ENCODE measurements around the gene NDOR1. TPM values are rescaled to one million over a fixed set of nuclear protein-coding genes. Genes with fewer than 3 reads are reported as not detected.

The NDOR1 gene
- total RNA-seq, 1 donor from 2014 or later: 40.2 TPM

DNA sequence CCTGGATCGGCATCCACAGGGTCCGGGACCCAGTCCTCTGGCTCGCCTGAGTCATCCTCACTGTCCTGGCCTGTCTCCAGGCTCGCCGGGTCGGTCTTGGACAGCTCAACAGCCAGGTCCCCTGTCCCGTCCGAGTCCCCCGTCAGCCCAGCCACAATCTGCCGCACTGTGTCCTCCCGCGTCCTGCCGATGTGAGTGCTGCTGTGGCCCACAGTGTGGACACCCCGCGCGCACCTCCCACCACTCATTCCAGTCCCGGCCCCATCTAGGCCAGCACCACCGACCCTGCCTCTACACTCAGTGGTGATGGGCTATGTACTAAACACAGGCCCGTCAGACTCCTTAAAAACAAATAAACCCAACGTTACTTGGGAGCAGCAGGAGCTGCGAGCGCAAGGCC is 23.8 kb upstream of the NDOR1 start:
- H3K4me3 Mint-ChIP-seq (ENCODE audit: low read depth): no peak overlapping the region
- H3K9me3 Mint-ChIP-seq: no peaks in the 10 kb centered on the region
- no peak overlapping the region for H3K27ac Mint-ChIP-seq
- intact Hi-C loops (cut with micrococcal nuclease): no loop called here
- H3K27me3 Mint-ChIP-seq (ENCODE audit: low read depth): no peaks in the 10 kb centered on the region
- DNase-seq (ENCODE audit: low spot score): no peak
- H3K4me1 Mint-ChIP-seq (ENCODE audit: low read depth): peaks cover 2% of the 10 kb centered on the region
- peaks cover 32% of the 10 kb centered on the region for H3K36me3 Mint-ChIP-seq (ENCODE audit: low read depth)

DNA sequence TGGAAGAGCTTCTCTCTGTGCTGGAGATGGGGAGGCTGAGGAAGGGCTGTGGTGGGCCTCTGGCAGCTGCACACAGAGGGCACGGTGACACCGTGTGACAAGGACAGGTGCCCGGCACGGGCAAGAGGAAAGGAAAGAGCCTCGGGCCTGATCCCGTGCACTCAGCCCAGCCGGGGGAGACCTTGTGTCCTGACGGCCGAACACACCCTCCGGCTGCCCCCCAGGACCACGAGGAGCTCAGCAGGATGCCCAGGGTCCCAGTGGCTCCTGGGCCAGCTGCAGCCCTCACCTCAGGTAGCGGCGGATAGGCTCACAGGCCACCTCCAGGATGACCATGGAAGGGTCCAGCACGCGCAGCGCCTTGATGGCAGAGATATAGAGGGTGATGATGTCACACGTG is 22.7 kb upstream of the NDOR1 start:
- Mint-ChIP-seq H3K27me3 (ENCODE audit: low read depth) (no peaks in the 10 kb centered on the region), H3K27ac (no peak overlapping the region), H3K36me3 (ENCODE audit: low read depth) (peaks cover 31% of the 10 kb centered on the region), H3K4me1 (ENCODE audit: low read depth) (peaks cover 12% of the 10 kb centered on the region), H3K9me3 (no peaks in the 10 kb centered on the region), H3K4me3 (ENCODE audit: low read depth) (no peak overlapping the region)
- no peak for DNase-seq (ENCODE audit: low spot score)
- intact Hi-C loops (cut with micrococcal nuclease): no loop called here

DNA sequence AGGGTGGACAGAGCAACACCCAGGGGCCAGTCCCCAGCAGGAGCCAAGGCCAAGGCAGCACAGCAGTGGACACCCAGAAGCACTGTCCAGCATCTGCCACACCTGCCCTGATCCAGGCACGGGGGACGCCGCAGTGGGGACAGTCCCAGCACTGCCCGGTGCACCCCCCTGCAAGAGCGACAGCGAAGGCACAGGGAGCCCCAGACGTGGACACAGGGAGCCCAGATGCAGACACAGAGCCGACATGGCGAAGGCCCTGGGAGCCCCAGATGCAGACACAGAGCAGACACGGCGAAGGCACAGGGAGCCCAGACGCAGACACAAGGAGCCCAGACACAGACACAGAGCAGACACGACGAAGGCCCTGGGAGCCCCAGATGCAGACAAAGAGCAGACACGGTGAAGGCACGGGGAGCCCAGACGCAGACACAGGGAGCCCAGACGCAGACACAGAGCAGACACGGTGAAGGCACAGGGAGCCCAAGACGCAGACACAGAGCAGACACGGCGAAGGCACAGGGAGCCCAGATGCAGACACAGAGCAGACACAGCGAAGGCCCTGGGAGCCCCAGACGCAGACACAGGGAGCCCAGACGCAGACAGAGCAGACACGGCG is 21.4 kb upstream of the NDOR1 start:
- peaks cover 30% of the 10 kb centered on the region for H3K36me3 Mint-ChIP-seq (ENCODE audit: low read depth)
- peaks cover 14% of the 10 kb centered on the region for H3K4me1 Mint-ChIP-seq (ENCODE audit: low read depth)
- peak overlapping the region; percentile 17 for H3K4me3 Mint-ChIP-seq (ENCODE audit: low read depth)

DNA sequence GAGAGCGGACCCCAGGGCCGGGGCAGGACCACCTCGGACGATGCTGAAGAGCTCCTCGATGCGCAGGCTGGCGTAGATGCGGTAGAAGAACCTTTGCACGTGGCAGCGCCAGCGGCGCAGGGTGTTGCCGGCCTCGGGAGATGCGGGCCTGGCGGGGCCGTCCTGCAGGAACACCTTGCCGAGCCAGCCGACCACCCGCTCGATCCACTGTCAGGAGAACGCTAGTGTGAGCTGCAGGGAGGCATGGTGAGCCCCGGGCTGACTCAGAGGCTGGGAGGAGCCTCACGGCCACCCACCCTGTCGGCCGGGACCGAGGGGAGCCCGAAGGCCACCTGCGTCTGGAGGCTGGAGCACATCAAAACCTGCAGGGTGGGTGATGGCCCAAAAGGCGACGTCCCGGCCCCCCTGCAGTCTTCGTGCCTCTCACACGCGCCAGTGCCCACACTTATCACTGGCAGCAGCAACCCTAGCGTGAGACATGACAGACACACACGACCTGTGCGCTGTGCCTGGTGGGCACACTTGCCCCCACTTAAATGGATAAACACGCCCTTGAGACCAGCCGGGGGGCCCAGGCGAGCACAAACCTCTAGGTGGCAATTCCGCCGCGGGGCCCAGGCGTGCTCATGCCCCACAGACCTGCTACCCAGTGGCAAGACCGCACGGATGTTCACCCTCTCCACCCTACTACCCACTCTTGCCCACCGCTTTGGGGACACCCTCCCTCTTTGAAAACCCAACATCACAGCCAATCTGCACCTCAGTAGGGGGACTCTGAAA is 20.4 kb upstream of the NDOR1 start:
- Mint-ChIP-seq H3K4me1 (ENCODE audit: low read depth) (peaks cover 17% of the 10 kb centered on the region), H3K4me3 (ENCODE audit: low read depth) (no peak overlapping the region), H3K27me3 (ENCODE audit: low read depth) (no peaks in the 10 kb centered on the region), H3K9me3 (no peaks in the 10 kb centered on the region), H3K36me3 (ENCODE audit: low read depth) (peaks cover 31% of the 10 kb centered on the region), H3K27ac (no peak overlapping the region)
- no peak for DNase-seq (ENCODE audit: low spot score)
- intact Hi-C loops (cut with micrococcal nuclease): loop anchor here (5.0 kb wide), 1 partner anchor 52 kb away; no protein-coding TSS in a partner anchor

More for the DNA sequence above, 21.4 kb upstream of the NDOR1 start:
- Mint-ChIP-seq H3K27ac (no peak overlapping the region), H3K9me3 (no peaks in the 10 kb centered on the region), H3K27me3 (ENCODE audit: low read depth) (no peaks in the 10 kb centered on the region)
- no peak for DNase-seq (ENCODE audit: low spot score)
- intact Hi-C loops (cut with micrococcal nuclease): no loop called here

DNA sequence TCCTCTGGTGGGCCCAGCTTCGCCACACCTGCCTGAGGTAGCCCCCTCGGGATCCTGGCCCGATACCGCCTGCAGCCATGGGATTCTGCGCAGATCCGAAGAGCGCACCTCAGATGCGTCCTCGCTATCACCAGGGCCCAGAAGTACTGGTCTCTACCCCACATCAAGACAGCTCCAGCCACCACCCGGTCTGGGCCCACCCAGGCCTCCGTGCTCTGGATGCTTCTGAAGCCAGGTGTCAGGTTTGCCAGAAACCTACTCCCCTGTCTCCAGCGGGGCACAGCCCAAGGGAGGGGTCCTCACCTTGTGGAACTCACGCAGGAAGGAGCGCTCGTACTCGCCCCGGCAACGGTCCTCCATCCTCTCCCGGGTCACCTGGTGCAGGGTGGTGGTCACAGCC is 19.6 kb upstream of the NDOR1 start:
- Mint-ChIP-seq H3K27ac (no peak overlapping the region), H3K27me3 (ENCODE audit: low read depth) (no peaks in the 10 kb centered on the region), H3K4me1 (ENCODE audit: low read depth) (peaks cover 22% of the 10 kb centered on the region), H3K36me3 (ENCODE audit: low read depth) (peaks cover 37% of the 10 kb centered on the region), H3K9me3 (no peaks in the 10 kb centered on the region), H3K4me3 (ENCODE audit: low read depth) (peak overlapping the region; percentile 91)
- intact Hi-C loops (cut with micrococcal nuclease): loop anchor here (5.0 kb wide), 1 partner anchor 51 kb away; no protein-coding TSS in a partner anchor
- no peak for DNase-seq (ENCODE audit: low spot score)

DNA sequence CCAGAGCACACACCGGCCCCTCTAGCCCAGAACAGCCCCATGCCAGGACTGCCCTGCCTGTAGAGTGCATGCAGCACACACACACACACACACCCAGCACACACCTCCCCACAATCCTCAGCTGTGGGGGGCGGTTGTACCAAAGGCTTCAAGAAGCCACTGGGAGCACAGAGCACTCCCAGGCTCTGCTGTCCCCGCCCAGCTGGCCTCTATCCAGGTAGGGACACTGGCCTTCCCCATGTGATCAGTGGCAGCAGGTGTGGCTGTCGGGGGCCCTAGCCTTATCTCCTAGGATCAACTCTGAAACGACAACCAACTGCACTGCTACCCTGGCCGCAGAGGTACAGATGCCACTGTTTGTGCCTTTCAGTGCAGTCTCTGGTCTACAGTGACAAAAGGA is 19.1 kb upstream of the NDOR1 start:
- intact Hi-C loops (cut with micrococcal nuclease): loop anchor here (5.0 kb wide), 1 partner anchor 51 kb away; no protein-coding TSS in a partner anchor
- Mint-ChIP-seq H3K27ac (no peak overlapping the region), H3K4me1 (ENCODE audit: low read depth) (peaks cover 25% of the 10 kb centered on the region), H3K36me3 (ENCODE audit: low read depth) (peaks cover 40% of the 10 kb centered on the region), H3K4me3 (ENCODE audit: low read depth) (peak overlapping the region; percentile 91), H3K27me3 (ENCODE audit: low read depth) (no peaks in the 10 kb centered on the region), H3K9me3 (no peaks in the 10 kb centered on the region)
- no peak for DNase-seq (ENCODE audit: low spot score)

DNA sequence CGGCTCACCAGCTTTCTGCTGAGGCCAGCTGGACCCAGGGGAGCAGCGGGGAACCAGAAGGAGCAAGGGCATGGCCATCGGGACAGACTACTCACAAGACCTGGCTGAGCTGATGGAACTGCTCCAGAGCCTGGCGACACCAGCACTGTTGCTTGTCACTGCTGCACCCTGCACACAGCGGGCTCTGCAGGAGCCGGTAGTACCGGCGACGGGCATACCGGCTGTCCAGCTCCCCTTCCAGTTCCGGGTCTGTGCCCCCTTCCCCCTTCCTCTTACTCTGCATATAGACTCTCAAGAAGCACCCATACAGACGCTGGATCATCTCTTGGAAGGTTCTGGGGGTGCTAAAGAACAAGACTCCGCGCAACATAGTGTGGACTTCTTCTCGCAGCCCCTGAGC is 18.1 kb upstream of the NDOR1 start:
- Mint-ChIP-seq H3K9me3 (no peaks in the 10 kb centered on the region), H3K27ac (peak overlapping the region; percentile 78), H3K36me3 (ENCODE audit: low read depth) (peaks cover 35% of the 10 kb centered on the region), H3K27me3 (ENCODE audit: low read depth) (no peaks in the 10 kb centered on the region), H3K4me3 (ENCODE audit: low read depth) (peak overlapping the region; percentile 91), H3K4me1 (ENCODE audit: low read depth) (peaks cover 25% of the 10 kb centered on the region)
- DNase-seq (ENCODE audit: low spot score): no peak
- intact Hi-C loops (cut with micrococcal nuclease): loop anchor here (5.0 kb wide), 1 partner anchor 50 kb away; no protein-coding TSS in a partner anchor

DNA sequence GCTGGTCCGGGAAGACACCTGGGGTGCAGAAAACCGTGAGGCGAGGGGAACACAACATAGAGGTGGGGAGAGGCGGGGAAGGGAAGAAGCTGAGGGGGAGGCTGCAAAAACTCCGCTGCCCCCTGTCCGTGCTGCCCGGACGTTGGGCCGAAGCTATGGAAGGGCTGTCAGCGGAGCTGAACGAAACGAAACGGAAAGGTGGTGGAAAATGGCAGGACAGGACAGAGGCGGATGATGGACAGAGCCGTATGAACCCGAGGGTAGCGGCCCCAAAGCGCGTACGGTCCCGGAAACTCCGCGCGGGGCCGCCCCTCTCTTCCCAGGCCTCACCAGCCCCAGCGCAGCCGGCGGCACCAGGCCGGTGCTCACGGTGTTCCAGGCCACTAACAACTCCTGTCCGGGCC is 17.4 kb upstream of the NDOR1 start:
- Mint-ChIP-seq H3K4me3 (ENCODE audit: low read depth) (peak overlapping the region; percentile 91), H3K4me1 (ENCODE audit: low read depth) (peaks cover 25% of the 10 kb centered on the region), H3K9me3 (no peaks in the 10 kb centered on the region), H3K27ac (peak overlapping the region; percentile 78), H3K27me3 (ENCODE audit: low read depth) (no peaks in the 10 kb centered on the region), H3K36me3 (ENCODE audit: low read depth) (peaks cover 35% of the 10 kb centered on the region)
- no peak for DNase-seq (ENCODE audit: low spot score)
- intact Hi-C loops (cut with micrococcal nuclease): loop anchor here (1.0 to 5.0 kb wide), 4 partner anchors 12 to 49 kb away; partner anchors contain the start of genes NDOR1, TMEM203 and TPRN

DNA sequence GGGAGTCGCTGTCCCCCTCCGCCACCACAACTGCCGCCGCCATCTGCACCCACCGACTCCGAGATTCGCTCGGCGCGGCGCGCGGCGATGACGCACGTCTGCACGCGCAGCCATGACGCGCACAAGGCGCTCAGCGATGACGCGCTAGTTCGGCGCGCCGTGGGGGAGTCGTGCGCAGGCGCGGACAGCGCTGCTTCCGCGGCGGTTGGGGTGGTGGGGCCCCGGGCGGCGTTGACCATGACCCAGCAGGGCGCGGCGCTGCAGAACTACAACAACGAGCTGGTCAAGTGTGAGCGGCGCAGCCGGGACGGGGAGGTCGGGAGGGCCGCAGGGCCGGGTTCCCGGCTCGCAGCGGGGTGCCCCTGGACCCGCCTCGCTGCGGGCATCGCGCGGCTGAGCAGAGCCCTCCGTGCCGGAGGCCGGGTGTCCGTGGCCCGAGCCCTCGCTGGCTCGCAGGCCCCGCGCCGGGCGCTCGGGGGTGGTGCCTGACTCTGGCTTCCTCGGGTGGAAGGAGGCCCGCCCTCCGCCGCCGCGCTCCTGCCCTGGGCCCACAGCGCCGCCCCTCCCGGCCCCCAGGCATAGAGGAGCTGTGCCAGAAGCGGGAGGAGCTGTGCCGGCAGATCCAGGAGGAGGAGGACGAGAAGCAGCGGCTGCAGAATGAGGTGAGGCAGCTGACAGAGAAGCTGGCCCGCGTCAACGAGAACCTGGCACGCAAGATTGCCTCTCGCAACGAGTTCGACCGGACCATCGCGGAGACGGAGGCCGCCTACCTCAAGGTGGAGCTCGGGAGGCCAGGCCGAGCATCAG is 16.8 kb upstream of the NDOR1 start, which contains the start of the genes ANAPC2 and SSNA1:
Gene ANAPC2 (minus strand): TSS at position 71 of the 807 bp plus-strand sequence. CDS start 28 bp downstream, at position 43.
Gene SSNA1 (plus strand): TSS at position 187 of the 807 bp plus-strand sequence. CDS start 51 bp downstream, at position 238.
- Mint-ChIP-seq H3K4me1 (ENCODE audit: low read depth) (peaks cover 25% of the 10 kb centered on the region), H3K9me3 (no peaks in the 10 kb centered on the region), H3K4me3 (ENCODE audit: low read depth) (peak within 1 kb of the TSS; percentile 94), H3K27me3 (ENCODE audit: low read depth) (no peaks in the 10 kb centered on the region), H3K36me3 (ENCODE audit: low read depth) (peaks cover 31% of the 10 kb centered on the region), H3K27ac (peak within 1 kb of the TSS; percentile 89)
- DNase-seq (ENCODE audit: low spot score): peak; percentile 93
- intact Hi-C loops (cut with micrococcal nuclease): loop anchor here (1.0 to 5.0 kb wide), 4 partner anchors 12 to 49 kb away; partner anchors contain the start of genes NDOR1, TMEM203 and TPRN

DNA sequence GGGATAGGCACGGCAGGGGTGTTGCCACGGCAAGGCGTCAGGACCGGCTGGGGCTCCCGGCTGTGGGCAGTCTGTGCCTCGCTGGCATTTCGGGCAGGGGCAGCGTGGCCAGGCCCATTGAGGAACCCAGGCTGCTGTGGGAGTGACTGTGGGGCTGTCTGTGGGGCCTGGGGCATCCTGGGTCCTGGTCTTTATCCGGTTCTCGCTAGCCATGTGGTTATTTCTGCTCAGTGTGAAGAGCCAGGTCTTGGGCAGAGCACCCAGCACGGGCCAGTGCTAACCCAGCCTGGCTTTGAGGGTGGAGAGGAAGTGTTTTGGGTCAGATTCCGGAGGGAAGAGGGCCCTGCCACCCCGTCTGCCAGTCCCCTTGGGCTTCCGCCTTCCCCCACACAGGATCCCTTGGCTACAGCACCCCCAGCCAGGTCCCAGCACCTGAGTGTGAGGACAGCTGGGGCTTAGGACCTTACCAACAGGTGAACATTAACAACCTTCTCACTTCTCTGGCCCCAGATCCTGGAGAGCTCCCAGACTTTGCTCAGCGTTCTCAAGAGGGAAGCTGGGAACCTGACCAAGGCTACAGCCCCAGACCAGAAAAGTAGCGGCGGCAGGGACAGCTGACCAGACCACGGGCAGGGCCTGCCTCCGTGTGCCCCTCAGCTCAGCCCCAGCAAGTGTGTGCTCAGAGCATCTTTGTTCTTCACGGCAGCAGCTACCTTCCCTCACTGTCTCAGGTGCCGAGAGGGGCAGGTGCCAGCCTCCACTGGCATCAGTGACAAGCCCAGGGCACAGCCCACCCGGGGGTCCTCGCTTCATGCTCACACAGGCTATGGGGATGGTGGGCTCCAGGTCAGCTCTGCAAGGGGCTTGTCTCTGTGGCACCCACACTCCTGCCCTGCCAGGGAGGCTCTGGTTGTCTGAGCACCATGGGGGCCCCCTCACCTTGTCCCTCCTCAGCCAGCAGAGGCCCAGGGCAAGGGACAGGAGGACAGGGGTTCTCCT is 15.9 kb upstream of the NDOR1 start:
- Mint-ChIP-seq H3K4me3 (ENCODE audit: low read depth) (peak overlapping the region; percentile 94), H3K27me3 (ENCODE audit: low read depth) (no peaks in the 10 kb centered on the region), H3K9me3 (no peaks in the 10 kb centered on the region), H3K27ac (peak overlapping the region; percentile 89), H3K4me1 (ENCODE audit: low read depth) (peaks cover 25% of the 10 kb centered on the region), H3K36me3 (ENCODE audit: low read depth) (peaks cover 23% of the 10 kb centered on the region)
- DNase-seq (ENCODE audit: low spot score): no peak
- intact Hi-C loops (cut with micrococcal nuclease): loop anchor here (5.0 kb wide), 1 partner anchor 48 kb away; no protein-coding TSS in a partner anchor

DNA sequence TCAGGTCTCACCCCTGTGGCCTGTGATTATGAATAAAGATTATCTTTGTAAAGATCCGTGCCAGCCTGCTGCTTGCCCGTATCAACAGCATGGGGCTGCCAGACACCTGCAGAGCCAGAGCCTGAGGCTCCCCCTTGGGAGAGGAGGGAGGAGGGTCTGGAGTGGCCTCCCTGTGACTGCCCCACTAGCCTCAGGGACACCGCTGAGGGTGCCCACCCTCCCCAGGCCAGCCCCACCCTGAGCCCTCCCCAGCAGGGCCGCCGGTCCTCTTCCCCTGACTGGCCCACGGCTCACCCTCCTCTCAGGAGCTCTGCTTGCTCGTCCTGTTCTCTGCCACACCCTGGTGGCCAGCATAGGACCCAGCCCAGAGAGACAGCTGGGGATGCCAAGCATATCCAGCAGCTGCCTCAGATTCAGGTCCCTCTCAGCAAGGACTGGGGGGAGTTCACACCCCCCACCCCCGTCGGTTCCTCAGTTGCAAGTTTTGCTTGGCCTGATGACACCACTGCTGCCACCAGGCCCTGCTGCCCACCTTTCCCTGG is 15.1 kb upstream of the NDOR1 start:
- Mint-ChIP-seq H3K36me3 (ENCODE audit: low read depth) (peaks cover 21% of the 10 kb centered on the region), H3K9me3 (no peaks in the 10 kb centered on the region), H3K4me3 (ENCODE audit: low read depth) (peak overlapping the region; percentile 94), H3K4me1 (ENCODE audit: low read depth) (peaks cover 25% of the 10 kb centered on the region), H3K27ac (peak overlapping the region; percentile 33), H3K27me3 (ENCODE audit: low read depth) (no peaks in the 10 kb centered on the region)
- no peak for DNase-seq (ENCODE audit: low spot score)
- intact Hi-C loops (cut with micrococcal nuclease): no loop called here
